H9 (cell line): ENCODE measurements around the gene CCNB1. TPM values are rescaled to one million over a fixed set of nuclear protein-coding genes. Genes with fewer than 3 reads are reported as not detected.

ENCODE experiments used
- DNase-seq: peaks from one replicate; pipeline ENCODE4 v3.0.0-alpha.2; 2017
- H2AFZ ChIP-seq: one replicate; pipeline ENCODE4 v1.6.1; 2013; ENCODE audit warnings: mild to moderate bottlenecking, low read length, control low read depth, moderate library complexity
- H2AK5ac ChIP-seq: 2 replicates; pipeline ENCODE4 v1.6.1; 2013; ENCODE audit warnings: low read length, control low read depth, mixed read lengths; ENCODE audit not compliant: insufficient read length
- H2BK120ac ChIP-seq: one replicate; pipeline ENCODE4 v1.6.1; 2013; ENCODE audit warnings: low read depth, mild to moderate bottlenecking, low read length, control low read depth, inconsistent platforms; ENCODE audit not compliant: poor library complexity, severe bottlenecking
- H2BK12ac ChIP-seq: 2 replicates; pipeline ENCODE4 v1.6.1; 2013; ENCODE audit warnings: low read length, control low read depth, mixed read lengths, low read depth; ENCODE audit not compliant: insufficient read length
- H2BK15ac ChIP-seq: 2 replicates; pipeline ENCODE4 v1.6.1; 2013; ENCODE audit warnings: low read depth, low read length, control low read depth
- H2BK20ac ChIP-seq: one replicate; pipeline ENCODE4 v1.6.1; 2013; ENCODE audit warnings: low read depth, mild to moderate bottlenecking, low read length, control low read depth, inconsistent platforms; ENCODE audit not compliant: poor library complexity, severe bottlenecking
- H2BK5ac ChIP-seq: 2 replicates; pipeline ENCODE4 v1.6.1; 2013; ENCODE audit warnings: low read length, control low read depth, mixed read lengths; ENCODE audit not compliant: insufficient read length
- H3K14ac ChIP-seq: 2 replicates; pipeline ENCODE4 v1.6.1; 2013; ENCODE audit warnings: low read length, control low read depth; ENCODE audit not compliant: insufficient read depth
- H3K18ac ChIP-seq: 2 replicates; pipeline ENCODE4 v1.6.1; 2013; ENCODE audit warnings: low read depth, mild to moderate bottlenecking, mixed read lengths, low read length, control low read depth; ENCODE audit not compliant: insufficient read length
- H3K23ac ChIP-seq: 2 replicates; pipeline ENCODE4 v1.6.1; 2013; ENCODE audit warnings: low read length, control low read depth, mixed read lengths, low read depth; ENCODE audit not compliant: insufficient read length
- H3K23me2 ChIP-seq: 2 replicates; pipeline ENCODE4 v1.6.1; 2013; ENCODE audit warnings: low read depth, mild to moderate bottlenecking, mixed read lengths, low read length, control low read depth; ENCODE audit not compliant: insufficient read length, poor library complexity, severe bottlenecking
- H3K27ac ChIP-seq: 2 replicates; pipeline ENCODE4 v1.5.1; 2013; ENCODE audit warnings: low read length, control low read depth, mixed read lengths, low read depth; ENCODE audit not compliant: insufficient read length
- H3K27me3 ChIP-seq: 2 replicates; pipeline ENCODE4 v1.6.1; 2013; ENCODE audit warnings: low read length, control low read depth, inconsistent platforms; ENCODE audit not compliant: insufficient read depth
- H3K4ac ChIP-seq: 2 replicates; pipeline ENCODE4 v1.6.1; 2013; ENCODE audit warnings: low read depth, mild to moderate bottlenecking, control low read depth, inconsistent platforms, low read length, moderate library complexity
- H3K4me1 ChIP-seq: 2 replicates; pipeline ENCODE4 v1.6.1; 2013; ENCODE audit warnings: low read length, control low read depth, inconsistent platforms; ENCODE audit not compliant: insufficient read depth
- H3K4me2 ChIP-seq: 2 replicates; pipeline ENCODE4 v1.6.1; 2013; ENCODE audit warnings: low read length, control low read depth, mixed read lengths; ENCODE audit not compliant: insufficient read length, insufficient read depth
- H3K56ac ChIP-seq: 2 replicates; pipeline ENCODE4 v1.6.1; 2013; ENCODE audit warnings: low read depth, mild to moderate bottlenecking, mixed read lengths, low read length, control low read depth; ENCODE audit not compliant: insufficient read length
- H3K79me1 ChIP-seq: 2 replicates; pipeline ENCODE4 v1.6.1; 2013; ENCODE audit warnings: low read depth, mild to moderate bottlenecking, moderate library complexity, low read length, control low read depth, inconsistent platforms; ENCODE audit not compliant: insufficient read depth, poor library complexity, severe bottlenecking
- H3K79me2 ChIP-seq: 2 replicates; pipeline ENCODE4 v1.6.1; 2013; ENCODE audit warnings: low read length, control low read depth, inconsistent platforms; ENCODE audit not compliant: insufficient read depth
- H3K9ac ChIP-seq: 2 replicates; pipeline ENCODE4 v1.6.1; 2013; ENCODE audit warnings: low read length, control low read depth, mixed read lengths; ENCODE audit not compliant: insufficient read length; ENCODE audit errors: extremely low read depth
- H3K9me3 ChIP-seq: one replicate; pipeline ENCODE4 v1.6.1; 2013; ENCODE audit warnings: low read depth, low read length, inconsistent platforms; ENCODE audit not compliant: control insufficient read depth
- H3T11ph ChIP-seq: one replicate; pipeline ENCODE4 v1.6.1; 2013; ENCODE audit warnings: mild to moderate bottlenecking, low read length, control low read depth, inconsistent platforms
- H4K20me1 ChIP-seq: one replicate; pipeline ENCODE4 v1.6.1; 2013; ENCODE audit not compliant: control insufficient read depth, insufficient read length, insufficient read depth
- H4K5ac ChIP-seq: 2 replicates; pipeline ENCODE4 v1.6.1; 2013; ENCODE audit warnings: low read depth, mild to moderate bottlenecking, mixed read lengths, low read length, control low read depth; ENCODE audit not compliant: insufficient read length
- H4K8ac ChIP-seq: replicated peaks from 2 replicates; pipeline ENCODE4 v1.6.1; 2013; ENCODE audit warnings: low read length, control low read depth, mixed read lengths, low read depth; ENCODE audit not compliant: insufficient read length
- H4K91ac ChIP-seq: 2 replicates; pipeline ENCODE4 v1.6.1; 2013; ENCODE audit warnings: low read depth, mild to moderate bottlenecking, moderate library complexity, mixed read lengths, low read length, control low read depth; ENCODE audit not compliant: insufficient read length
- H3K27ac Mint-ChIP-seq, 3 experiments: 2 replicates in 2 of 3; 3 replicates in 1 of 3; pipeline ENCODE4 v1.8.0; 2020 to 2021; ENCODE audit warnings: mixed read lengths in 3 of 3, mild to moderate bottlenecking in 1 of 3, moderate library complexity in 1 of 3
- H3K27me3 Mint-ChIP-seq: 2 replicates; pipeline ENCODE4 v1.8.0; 2021; ENCODE audit warnings: low read depth, mild to moderate bottlenecking, moderate library complexity, mixed read lengths
- H3K36me3 Mint-ChIP-seq, 3 experiments: 2 replicates in 2 of 3; 3 replicates in 1 of 3; pipeline ENCODE4 v1.8.0; 2020 to 2021; ENCODE audit warnings: low read depth in 3 of 3, mixed read lengths in 3 of 3; ENCODE audit not compliant: insufficient read depth in 1 of 3
- H3K4me1 Mint-ChIP-seq, 2 experiments: 2 replicates each; pipeline ENCODE4 v1.8.0; 2020; ENCODE audit warnings: mixed read lengths in 2 of 2
- H3K4me3 Mint-ChIP-seq, 2 experiments: 2 replicates in 1 of 2; 3 replicates in 1 of 2; pipeline ENCODE4 v1.8.0; 2020 to 2021; ENCODE audit warnings: mild to moderate bottlenecking in 2 of 2, mixed read lengths in 2 of 2, moderate library complexity in 1 of 2
- H3K9me3 Mint-ChIP-seq, 2 experiments: 2 replicates in 1 of 2; 3 replicates in 1 of 2; pipeline ENCODE4 v1.8.0; 2020; ENCODE audit warnings: mild to moderate bottlenecking in 2 of 2, mixed read lengths in 2 of 2, moderate library complexity in 1 of 2
- total RNA-seq: library from RNA; stranded (reverse); gene quantifications from 2 replicates; pipeline ENCODE4 v1.2.1, GENCODE V29; 2021
- TF ChIP-seq, protein P1 (sequence below): fragments of 200-600 bp; sonication (generic); conservative IDR thresholded peaks from 3 replicates; pipeline ENCODE4 v1.8.0; 2021; ENCODE audit warnings: antibody characterized with exemption, mild to moderate bottlenecking

CCNB1 gene
- total RNA-seq, 1 experiment from 2014 or later: 310 TPM

DNA sequence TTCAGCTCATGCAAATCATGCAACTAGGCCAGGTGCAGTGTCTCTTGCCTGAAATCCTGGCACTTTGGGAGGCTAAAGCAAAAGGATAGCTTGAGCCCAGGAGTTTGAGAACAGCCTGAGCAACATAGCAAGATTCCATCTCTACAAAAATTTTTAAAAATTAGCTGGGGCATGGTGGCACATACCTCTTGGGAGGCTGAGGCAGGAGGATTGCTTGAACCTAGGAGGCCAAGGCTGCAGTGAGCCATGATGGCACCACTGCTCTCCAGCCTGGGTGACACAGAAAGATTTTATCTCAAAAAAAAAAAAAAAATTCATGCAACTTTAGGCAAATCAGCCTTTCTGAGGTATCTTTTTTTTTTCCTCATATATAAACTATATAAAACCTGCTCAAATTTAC lies 35.6 kb upstream of the CCNB1 start:
- Histone ChIP-seq H2BK12ac (no peak overlapping the region), H3K79me2 (no peaks in the 10 kb centered on the region), H3K14ac (no peak overlapping the region), H3K4me1 (peaks cover 3% of the 10 kb centered on the region; the same call in 1 of the 2 replicates), H3K56ac (no peak overlapping the region), H3K27me3 (no peaks in the 10 kb centered on the region), H2AK5ac (no peak overlapping the region), H4K20me1 (no peaks in the 10 kb centered on the region), H3K23ac (no peak overlapping the region), H3K79me1 (no peaks in the 10 kb centered on the region), H3T11ph (no peak overlapping the region), H2BK15ac (no peak overlapping the region), H4K5ac (no peak overlapping the region), H3K23me2 (no peaks in the 10 kb centered on the region), H3K4me2 (no peak overlapping the region), H4K8ac (no peak overlapping the region), H3K18ac (no peak overlapping the region), H3K9me3 (no peaks in the 10 kb centered on the region), H2AFZ (no peak overlapping the region), H2BK120ac (no peak overlapping the region), H2BK5ac (no peak overlapping the region), H3K4ac (no peak overlapping the region), H2BK20ac (no peak overlapping the region), H3K27ac (no peak overlapping the region), H3K9ac (no peak overlapping the region), H4K91ac (no peak overlapping the region)
- TF ChIP-seq, protein P1, sequence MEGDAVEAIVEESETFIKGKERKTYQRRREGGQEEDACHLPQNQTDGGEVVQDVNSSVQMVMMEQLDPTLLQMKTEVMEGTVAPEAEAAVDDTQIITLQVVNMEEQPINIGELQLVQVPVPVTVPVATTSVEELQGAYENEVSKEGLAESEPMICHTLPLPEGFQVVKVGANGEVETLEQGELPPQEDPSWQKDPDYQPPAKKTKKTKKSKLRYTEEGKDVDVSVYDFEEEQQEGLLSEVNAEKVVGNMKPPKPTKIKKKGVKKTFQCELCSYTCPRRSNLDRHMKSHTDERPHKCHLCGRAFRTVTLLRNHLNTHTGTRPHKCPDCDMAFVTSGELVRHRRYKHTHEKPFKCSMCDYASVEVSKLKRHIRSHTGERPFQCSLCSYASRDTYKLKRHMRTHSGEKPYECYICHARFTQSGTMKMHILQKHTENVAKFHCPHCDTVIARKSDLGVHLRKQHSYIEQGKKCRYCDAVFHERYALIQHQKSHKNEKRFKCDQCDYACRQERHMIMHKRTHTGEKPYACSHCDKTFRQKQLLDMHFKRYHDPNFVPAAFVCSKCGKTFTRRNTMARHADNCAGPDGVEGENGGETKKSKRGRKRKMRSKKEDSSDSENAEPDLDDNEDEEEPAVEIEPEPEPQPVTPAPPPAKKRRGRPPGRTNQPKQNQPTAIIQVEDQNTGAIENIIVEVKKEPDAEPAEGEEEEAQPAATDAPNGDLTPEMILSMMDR: no peak
- H3K36me3 Mint-ChIP-seq: peaks cover 5 to 22% (median 16%) of the 10 kb centered on the region in 3 experiments; a peak in 6 of 7 replicates
- no peaks in the 10 kb centered on the region for H3K9me3 Mint-ChIP-seq
- H3K27me3 Mint-ChIP-seq: no peaks in the 10 kb centered on the region
- H3K27ac Mint-ChIP-seq: no peak overlapping the region
- no peak overlapping the region for H3K4me3 Mint-ChIP-seq
- no peak for DNase-seq
- peaks cover 9 to 10% of the 10 kb centered on the region in 2 experiments for H3K4me1 Mint-ChIP-seq
